Activated CD4-positive, alpha-beta T cell treated with anti-CD3 and anti-CD28 coated beads, Interleukin-2, amount 50 U/mL, for 1 hour (primary cell): ENCODE data around the gene AMPD2.

Source experiments
- DNase-seq: peaks from one replicate; pipeline ENCODE4 v3.0.0-alpha.2; 2020

Gene AMPD2

GRCh38 chr1:109631513-109632505 is 12.2 kb downstream of the AMPD2 start:
- DNase-seq: no peak

- no peak for DNase-seq
Observed at GRCh38 chr1:109632671-109633346, 13.2 kb downstream of the AMPD2 start.

- no peak for DNase-seq
Observed at GRCh38 chr1:109634292-109634691, 14.7 kb downstream of the AMPD2 start.

- DNase-seq: no peak
Observed at GRCh38 chr1:109634771-109635750, 15.4 kb downstream of the AMPD2 start.

- DNase-seq: no peak
Observed at GRCh38 chr1:109635862-109636200, 16.2 kb downstream of the AMPD2 start.

GRCh38 chr1:109636201-109636952 is 16.7 kb downstream of the AMPD2 start:
- no peak for DNase-seq

- DNase-seq: no peak
Observed at GRCh38 chr1:109637446-109637845, 17.8 kb downstream of the AMPD2 start.

GRCh38 chr1:109639063-109639840 is 19.6 kb downstream of the AMPD2 start:
- DNase-seq: no peak

- no peak for DNase-seq
Observed at GRCh38 chr1:109639841-109640184, 20.2 kb downstream of the AMPD2 start.

- DNase-seq: peak; percentile 93
Observed at GRCh38 chr1:109640285-109640865, 20.7 kb downstream of the AMPD2 start.

GRCh38 chr1:109641078-109641740 is 21.6 kb downstream of the AMPD2 start:
- no peak for DNase-seq

GRCh38 chr1:109641861-109642260 is 22.2 kb downstream of the AMPD2 start:
- DNase-seq: no peak

- no peak for DNase-seq
Observed at GRCh38 chr1:109642626-109643025, 23.0 kb downstream of the AMPD2 start.

GRCh38 chr1:109643385-109644230 is 24.0 kb downstream of the AMPD2 start:
- DNase-seq: peak; percentile 90

- DNase-seq: no peak
Observed at GRCh38 chr1:109644670-109645069, 25.0 kb downstream of the AMPD2 start.

- DNase-seq: no peak
Observed at GRCh38 chr1:109649491-109649914, 29.9 kb downstream of the AMPD2 start.

- DNase-seq: no peak
Observed at GRCh38 chr1:109650609-109651008, 31.0 kb downstream of the AMPD2 start.

GRCh38 chr1:109652402-109652801 is 32.8 kb downstream of the AMPD2 start:
- DNase-seq: no peak

- no peak for DNase-seq
Observed at GRCh38 chr1:109653306-109653705, 33.7 kb downstream of the AMPD2 start.
